ENCODE results near the gene MAP3K10. TPM values are rescaled to one million over a fixed set of nuclear protein-coding genes. Genes with fewer than 3 reads are reported as not detected.

MAP3K10 gene
- total RNA-seq, 2 donors from 2014 or later = 35.2 to 39.3 TPM

DNA sequence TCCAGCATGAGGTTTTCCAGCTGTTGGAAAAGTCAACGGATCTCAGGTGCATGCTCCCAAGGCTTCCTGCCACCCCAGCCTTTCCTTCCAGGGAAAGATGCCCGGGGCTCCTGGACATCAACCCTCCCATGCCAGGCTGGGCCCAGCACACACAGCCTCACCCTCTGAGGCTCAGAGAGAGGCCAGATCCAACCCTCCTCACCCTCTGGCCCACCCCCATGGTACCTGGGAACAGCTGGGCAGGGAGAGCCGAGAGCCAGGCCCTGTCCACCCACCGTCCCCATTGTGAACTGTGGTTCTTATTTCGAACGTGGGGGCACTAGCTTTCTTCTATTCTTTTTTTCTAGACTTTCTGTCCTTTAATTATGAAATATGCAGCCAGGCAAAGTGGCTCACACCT is 45.1 kb downstream of the MAP3K10 start:
- H3K27me3 ChIP-seq (ENCODE audit: control insufficient read depth, insufficient read depth, low read length, poor library complexity, severe bottlenecking) = no peaks in the 10 kb centered on the region
- no peak for DNase-seq
- H3K4me1 ChIP-seq (ENCODE audit: control insufficient read depth, insufficient read depth, low read length) = peaks cover 8% of the 10 kb centered on the region
- no peak overlapping the region for H3K9ac ChIP-seq (ENCODE audit: extremely low read depth, low read length, poor library complexity, severe bottlenecking)
- 95 to 100% methylated on average over 2 to 6 of the region's 6 CpGs for WGBS, 2 experiments (ENCODE audit: insufficient coverage in 1 of 2, insufficient read length in 1 of 2)
- H3K27ac ChIP-seq (ENCODE audit: low read depth, low read length) = no peak overlapping the region
- Mint-ChIP-seq H3K36me3 (ENCODE audit: low read depth) (peaks cover 44% of the 10 kb centered on the region), H3K9me3 (no peaks in the 10 kb centered on the region), H3K4me1 (peaks cover 13% of the 10 kb centered on the region), H3K4me3 (no peak overlapping the region), H3K27ac (no peak overlapping the region), H3K27me3 (ENCODE audit: insufficient read depth) (no peaks in the 10 kb centered on the region)
- no peak overlapping the region for H3K4me3 ChIP-seq (ENCODE audit: low read length)
- H3K9me3 ChIP-seq (ENCODE audit: control insufficient read depth, low read length) = no peaks in the 10 kb centered on the region
- TF ChIP-seq, protein P1, sequence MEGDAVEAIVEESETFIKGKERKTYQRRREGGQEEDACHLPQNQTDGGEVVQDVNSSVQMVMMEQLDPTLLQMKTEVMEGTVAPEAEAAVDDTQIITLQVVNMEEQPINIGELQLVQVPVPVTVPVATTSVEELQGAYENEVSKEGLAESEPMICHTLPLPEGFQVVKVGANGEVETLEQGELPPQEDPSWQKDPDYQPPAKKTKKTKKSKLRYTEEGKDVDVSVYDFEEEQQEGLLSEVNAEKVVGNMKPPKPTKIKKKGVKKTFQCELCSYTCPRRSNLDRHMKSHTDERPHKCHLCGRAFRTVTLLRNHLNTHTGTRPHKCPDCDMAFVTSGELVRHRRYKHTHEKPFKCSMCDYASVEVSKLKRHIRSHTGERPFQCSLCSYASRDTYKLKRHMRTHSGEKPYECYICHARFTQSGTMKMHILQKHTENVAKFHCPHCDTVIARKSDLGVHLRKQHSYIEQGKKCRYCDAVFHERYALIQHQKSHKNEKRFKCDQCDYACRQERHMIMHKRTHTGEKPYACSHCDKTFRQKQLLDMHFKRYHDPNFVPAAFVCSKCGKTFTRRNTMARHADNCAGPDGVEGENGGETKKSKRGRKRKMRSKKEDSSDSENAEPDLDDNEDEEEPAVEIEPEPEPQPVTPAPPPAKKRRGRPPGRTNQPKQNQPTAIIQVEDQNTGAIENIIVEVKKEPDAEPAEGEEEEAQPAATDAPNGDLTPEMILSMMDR (conservative IDR thresholded peaks at IDR 0.05) = no peak
- peaks cover 48% of the 10 kb centered on the region for H3K36me3 ChIP-seq (ENCODE audit: control insufficient read depth, insufficient read depth, low read length)

DNA sequence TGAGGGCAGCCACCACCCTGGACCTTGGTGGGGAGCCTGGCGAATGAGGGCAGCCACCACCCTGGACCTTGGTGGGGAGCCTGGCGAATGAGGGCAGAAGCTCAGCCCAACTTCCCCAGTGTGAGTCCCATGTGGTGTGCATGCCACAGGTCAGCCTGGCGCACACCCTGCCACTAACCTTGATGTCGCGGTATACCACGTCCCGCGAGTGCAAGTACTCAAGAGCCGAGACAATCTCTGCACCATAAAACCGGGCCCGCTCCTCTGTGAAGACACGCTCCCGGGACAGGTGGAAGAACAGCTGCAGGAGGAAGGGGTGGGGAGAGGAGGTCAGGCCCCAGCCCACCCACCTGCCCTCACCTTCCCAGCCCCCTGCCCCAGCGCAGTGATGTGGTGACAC is 46.6 kb downstream of the MAP3K10 start:
- Histone ChIP-seq H3K27ac (ENCODE audit: low read depth, low read length) (no peak overlapping the region), H3K27me3 (ENCODE audit: control insufficient read depth, insufficient read depth, low read length, poor library complexity, severe bottlenecking) (no peaks in the 10 kb centered on the region), H3K4me3 (ENCODE audit: low read length) (no peak overlapping the region), H3K36me3 (ENCODE audit: control insufficient read depth, insufficient read depth, low read length) (peaks cover 48% of the 10 kb centered on the region), H3K9me3 (ENCODE audit: control insufficient read depth, low read length) (no peaks in the 10 kb centered on the region), H3K4me1 (ENCODE audit: control insufficient read depth, insufficient read depth, low read length) (no peaks in the 10 kb centered on the region), H3K9ac (ENCODE audit: extremely low read depth, low read length, poor library complexity, severe bottlenecking) (no peak overlapping the region)
- TF ChIP-seq, protein P1 (conservative IDR thresholded peaks at IDR 0.05) = no peak
- Mint-ChIP-seq H3K4me1 (no peaks in the 10 kb centered on the region), H3K4me3 (no peak overlapping the region), H3K27me3 (ENCODE audit: insufficient read depth) (no peaks in the 10 kb centered on the region), H3K36me3 (ENCODE audit: low read depth) (peaks cover 50% of the 10 kb centered on the region), H3K27ac (no peak overlapping the region), H3K9me3 (no peaks in the 10 kb centered on the region)
- DNase-seq = no peak
- WGBS, 2 experiments (ENCODE audit: insufficient coverage in 1 of 2, insufficient read length in 1 of 2) = 95 to 96% methylated on average over 13 to 14 of the region's 14 CpGs

DNA sequence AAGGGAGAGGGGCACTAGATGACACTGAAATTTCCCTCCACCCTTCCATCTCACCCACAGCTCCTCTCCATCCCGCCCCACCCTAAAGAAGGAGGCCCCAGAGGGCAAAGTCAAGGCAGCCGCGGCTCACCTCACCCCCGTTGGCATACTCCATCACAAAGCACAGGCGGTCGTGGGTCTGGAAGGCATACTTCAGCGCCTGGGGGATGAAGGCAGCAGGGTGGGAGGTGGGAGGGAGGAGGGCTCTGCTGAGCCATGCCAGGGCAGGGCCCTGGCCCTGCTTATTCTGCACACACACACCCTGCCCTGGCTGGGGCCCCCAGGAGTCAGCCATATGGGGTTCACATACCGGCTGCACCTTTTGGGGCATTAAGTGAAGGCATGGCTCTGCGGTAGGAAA is 47.5 kb downstream of the MAP3K10 start:
- Mint-ChIP-seq H3K27ac (no peak overlapping the region), H3K9me3 (no peaks in the 10 kb centered on the region), H3K27me3 (ENCODE audit: insufficient read depth) (no peaks in the 10 kb centered on the region), H3K4me1 (no peaks in the 10 kb centered on the region), H3K4me3 (no peak overlapping the region), H3K36me3 (ENCODE audit: low read depth) (peaks cover 50% of the 10 kb centered on the region)
- H3K36me3 ChIP-seq (ENCODE audit: control insufficient read depth, insufficient read depth, low read length) = peaks cover 46% of the 10 kb centered on the region
- H3K27me3 ChIP-seq (ENCODE audit: control insufficient read depth, insufficient read depth, low read length, poor library complexity, severe bottlenecking) = no peaks in the 10 kb centered on the region
- WGBS, 2 experiments (ENCODE audit: insufficient coverage in 1 of 2, insufficient read length in 1 of 2) = 97 to 99% methylated on average over 4 to 9 of the region's 9 CpGs
- H3K9ac ChIP-seq (ENCODE audit: extremely low read depth, low read length, poor library complexity, severe bottlenecking) = no peak overlapping the region
- H3K27ac ChIP-seq (ENCODE audit: low read depth, low read length) = no peak overlapping the region
- TF ChIP-seq, protein P1 (conservative IDR thresholded peaks at IDR 0.05) = no peak
- H3K4me3 ChIP-seq (ENCODE audit: low read length) = no peak overlapping the region
- H3K4me1 ChIP-seq (ENCODE audit: control insufficient read depth, insufficient read depth, low read length) = no peaks in the 10 kb centered on the region
- H3K9me3 ChIP-seq (ENCODE audit: control insufficient read depth, low read length) = no peaks in the 10 kb centered on the region
- no peak for DNase-seq
